ENCODE results near the gene TPO.
"Not testable (repeated sequence)": the region's sequence is repeated elsewhere in the genome, so short reads cannot be mapped to it uniquely, and the experiment has no call there.

Gene TPO

GRCh38 chr2:1488181-1488671, 75.0 kb downstream of the TPO start:
- Histone ChIP-seq H3K18ac (ENCODE audit: low read length) (no peak overlapping the region), H4K12ac (ENCODE audit: low read depth, low read length) (no peak overlapping the region), H3K9me3 (ENCODE audit: insufficient read depth, low read depth, low read length) (peaks cover 5% of the 10 kb centered on the region), H3K79me1 (ENCODE audit: low read length) (peaks cover 2% of the 10 kb centered on the region), H3K27me3 (ENCODE audit: insufficient read depth, low read length) (no peaks in the 10 kb centered on the region), H3K36me3 (ENCODE audit: control insufficient read depth in 1 of 2, insufficient read depth in 2 of 2, low read length in 2 of 2) (no peaks in the 10 kb centered on the region), H3K9ac (ENCODE audit: low read length) (no peak overlapping the region), H3K4me3 (ENCODE audit: low read depth, low read length) (no peak overlapping the region), H3K4ac (ENCODE audit: low read depth, low read length) (no peak overlapping the region), H4K8ac (ENCODE audit: low read depth, low read length) (no peak overlapping the region), H3K4me2 (ENCODE audit: low read length) (no peak overlapping the region), H3K27ac (ENCODE audit: low read depth, low read length) (no peak overlapping the region), H2BK120ac (ENCODE audit: insufficient read depth, low read length, poor library complexity) (peak overlapping the region; percentile 52), H3K23ac (ENCODE audit: low read length) (no peak overlapping the region), H2AFZ (ENCODE audit: insufficient read depth, low read length, poor library complexity) (no peak overlapping the region), H3K4me1 (ENCODE audit: control insufficient read depth in 1 of 2, insufficient read depth in 2 of 2, low read length in 2 of 2) (no peaks in the 10 kb centered on the region), H4K91ac (ENCODE audit: low read depth, low read length) (peak overlapping the region; percentile 21), H2BK5ac (ENCODE audit: low read depth, low read length, poor library complexity) (no peak overlapping the region), H3K79me2 (ENCODE audit: control insufficient read depth, insufficient read depth, low read length, poor library complexity) (no peaks in the 10 kb centered on the region), H2AK5ac (ENCODE audit: low read length) (no peak overlapping the region), H2BK12ac (ENCODE audit: low read length) (no peak overlapping the region), H3K14ac (ENCODE audit: low read length) (no peak overlapping the region)
- DNase-seq = no peak
- WGBS (ENCODE audit: extremely low coverage, insufficient coverage, insufficient read length) = no CpG with 5 or more reads among the region's 11 CpGs

DNA sequence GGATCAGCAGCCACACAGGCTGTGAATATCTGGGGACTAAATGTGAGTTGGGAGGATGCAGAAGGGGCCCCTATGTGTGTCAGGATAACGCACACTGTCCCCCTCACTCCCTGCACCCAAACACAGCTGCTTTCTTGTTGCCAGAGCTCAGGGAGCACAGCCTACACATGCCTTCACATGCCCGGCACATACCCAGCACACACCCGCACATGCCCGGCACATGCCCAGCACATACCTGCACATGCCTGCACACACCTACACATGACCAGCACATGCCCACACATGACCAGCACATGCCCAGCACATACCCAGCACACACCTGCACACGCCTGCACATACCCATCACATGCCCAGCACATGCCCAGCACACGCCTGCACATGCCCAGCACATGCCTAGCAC, 75.6 kb downstream of the TPO start:
- H2BK5ac ChIP-seq (ENCODE audit: low read depth, low read length, poor library complexity) = no peak overlapping the region
- no CpG with 5 or more reads among the region's 6 CpGs for WGBS (ENCODE audit: extremely low coverage, insufficient coverage, insufficient read length)
- peak overlapping the region; percentile 42 for H3K18ac ChIP-seq (ENCODE audit: low read length)

GRCh38 chr2:1489486-1489885, 76.2 kb downstream of the TPO start:
- H3K4me3 ChIP-seq (ENCODE audit: low read depth, low read length) = no peak overlapping the region
- H3K14ac ChIP-seq (ENCODE audit: low read length) = no peak overlapping the region
- no peak overlapping the region for H3K23ac ChIP-seq (ENCODE audit: low read length)
- no peak overlapping the region for H3K4ac ChIP-seq (ENCODE audit: low read depth, low read length)
- DNase-seq = no peak
- H4K12ac ChIP-seq (ENCODE audit: low read depth, low read length) = no peak overlapping the region
- H3K9me3 ChIP-seq (ENCODE audit: insufficient read depth, low read depth, low read length) = peaks cover 5% of the 10 kb centered on the region
- H3K4me1 ChIP-seq (ENCODE audit: control insufficient read depth in 1 of 2, insufficient read depth in 2 of 2, low read length in 2 of 2) = no peaks in the 10 kb centered on the region
- H4K91ac ChIP-seq (ENCODE audit: low read depth, low read length) = peak overlapping the region; percentile 2
- H3K18ac ChIP-seq (ENCODE audit: low read length) = no peak overlapping the region
- H3K27ac ChIP-seq (ENCODE audit: low read depth, low read length) = no peak overlapping the region
- no peaks in the 10 kb centered on the region for H3K27me3 ChIP-seq (ENCODE audit: insufficient read depth, low read length)
- no CpG with 5 or more reads among the region's 9 CpGs for WGBS (ENCODE audit: extremely low coverage, insufficient coverage, insufficient read length)
- peaks cover 2% of the 10 kb centered on the region for H3K79me1 ChIP-seq (ENCODE audit: low read length)
- no peak overlapping the region for H3K4me2 ChIP-seq (ENCODE audit: low read length)
- H3K9ac ChIP-seq (ENCODE audit: low read length) = no peak overlapping the region
- no peaks in the 10 kb centered on the region for H3K36me3 ChIP-seq (ENCODE audit: control insufficient read depth in 1 of 2, insufficient read depth in 2 of 2, low read length in 2 of 2)
- H2AFZ ChIP-seq (ENCODE audit: insufficient read depth, low read length, poor library complexity) = no peak overlapping the region
- H2BK120ac ChIP-seq (ENCODE audit: insufficient read depth, low read length, poor library complexity) = no peak overlapping the region
- no peaks in the 10 kb centered on the region for H3K79me2 ChIP-seq (ENCODE audit: control insufficient read depth, insufficient read depth, low read length, poor library complexity)
- H2BK12ac ChIP-seq (ENCODE audit: low read length) = no peak overlapping the region
- H4K8ac ChIP-seq (ENCODE audit: low read depth, low read length) = no peak overlapping the region
- no peak overlapping the region for H2BK5ac ChIP-seq (ENCODE audit: low read depth, low read length, poor library complexity)
- no peak overlapping the region for H2AK5ac ChIP-seq (ENCODE audit: low read length)

More for the DNA sequence above, 75.6 kb downstream of the TPO start:
- no peak overlapping the region for H4K12ac ChIP-seq (ENCODE audit: low read depth, low read length)
- no peak for DNase-seq
- peak overlapping the region; percentile 21 for H4K91ac ChIP-seq (ENCODE audit: low read depth, low read length)
- no peaks in the 10 kb centered on the region for H3K27me3 ChIP-seq (ENCODE audit: insufficient read depth, low read length)
- H3K9ac ChIP-seq (ENCODE audit: low read length) = no peak overlapping the region
- no peak overlapping the region for H3K27ac ChIP-seq (ENCODE audit: low read depth, low read length)
- H3K36me3 ChIP-seq (ENCODE audit: control insufficient read depth in 1 of 2, insufficient read depth in 2 of 2, low read length in 2 of 2) = no peaks in the 10 kb centered on the region
- H4K8ac ChIP-seq (ENCODE audit: low read depth, low read length) = no peak overlapping the region
- peaks cover 5% of the 10 kb centered on the region for H3K9me3 ChIP-seq (ENCODE audit: insufficient read depth, low read depth, low read length)
- H2AK5ac ChIP-seq (ENCODE audit: low read length) = no peak overlapping the region
- H2BK12ac ChIP-seq (ENCODE audit: low read length) = no peak overlapping the region
- H3K79me2 ChIP-seq (ENCODE audit: control insufficient read depth, insufficient read depth, low read length, poor library complexity) = no peaks in the 10 kb centered on the region
- no peaks in the 10 kb centered on the region for H3K4me1 ChIP-seq (ENCODE audit: control insufficient read depth in 1 of 2, insufficient read depth in 2 of 2, low read length in 2 of 2)
- H3K79me1 ChIP-seq (ENCODE audit: low read length) = peaks cover 2% of the 10 kb centered on the region
- peak overlapping the region; percentile 51 for H3K4me3 ChIP-seq (ENCODE audit: low read depth, low read length)
- no peak overlapping the region for H3K4ac ChIP-seq (ENCODE audit: low read depth, low read length)
- no peak overlapping the region for H2AFZ ChIP-seq (ENCODE audit: insufficient read depth, low read length, poor library complexity)
- no peak overlapping the region for H3K4me2 ChIP-seq (ENCODE audit: low read length)
- peak overlapping the region; percentile 30 for H3K14ac ChIP-seq (ENCODE audit: low read length)
- H2BK120ac ChIP-seq (ENCODE audit: insufficient read depth, low read length, poor library complexity) = peak overlapping the region; percentile 52
- H3K23ac ChIP-seq (ENCODE audit: low read length) = no peak overlapping the region

DNA sequence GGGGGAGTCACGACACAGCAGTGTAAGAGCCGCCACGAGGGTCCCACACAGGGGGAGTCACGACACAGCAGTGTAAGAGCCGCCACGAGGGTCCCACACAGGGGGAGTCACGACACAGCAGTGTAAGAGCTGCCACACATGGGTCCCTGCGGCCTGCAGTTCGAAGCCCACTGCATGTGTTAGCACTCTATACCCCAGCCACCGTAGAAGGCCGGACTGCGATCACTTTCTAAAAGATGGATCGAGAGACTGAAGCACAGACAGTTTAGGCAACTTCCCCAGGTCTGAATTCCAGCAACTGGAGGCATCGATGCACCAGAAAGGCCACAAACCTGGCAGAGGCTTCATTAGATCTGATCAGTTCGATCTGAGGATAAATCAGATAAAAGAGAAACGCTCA, 77.1 kb downstream of the TPO start:
- H2BK12ac ChIP-seq (ENCODE audit: low read length); H2AFZ ChIP-seq (ENCODE audit: insufficient read depth, low read length, poor library complexity); H3K9me3 ChIP-seq (ENCODE audit: insufficient read depth, low read depth, low read length); H3K27ac ChIP-seq (ENCODE audit: low read depth, low read length); H3K4me2 ChIP-seq (ENCODE audit: low read length); H3K4ac ChIP-seq (ENCODE audit: low read depth, low read length); H2AK5ac ChIP-seq (ENCODE audit: low read length); H3K27me3 ChIP-seq (ENCODE audit: insufficient read depth, low read length); H3K4me1 ChIP-seq (ENCODE audit: control insufficient read depth in 1 of 2, insufficient read depth in 2 of 2, low read length in 2 of 2); H3K14ac ChIP-seq (ENCODE audit: low read length); H3K4me3 ChIP-seq (ENCODE audit: low read depth, low read length); H2BK5ac ChIP-seq (ENCODE audit: low read depth, low read length, poor library complexity); H2BK120ac ChIP-seq (ENCODE audit: insufficient read depth, low read length, poor library complexity); H3K23ac ChIP-seq (ENCODE audit: low read length); H3K9ac ChIP-seq (ENCODE audit: low read length); H3K79me1 ChIP-seq (ENCODE audit: low read length); H4K8ac ChIP-seq (ENCODE audit: low read depth, low read length); H4K12ac ChIP-seq (ENCODE audit: low read depth, low read length); H3K36me3 ChIP-seq (ENCODE audit: control insufficient read depth in 1 of 2, insufficient read depth in 2 of 2, low read length in 2 of 2); DNase-seq; H3K79me2 ChIP-seq (ENCODE audit: control insufficient read depth, insufficient read depth, low read length, poor library complexity); H4K91ac ChIP-seq (ENCODE audit: low read depth, low read length); H3K18ac ChIP-seq (ENCODE audit: low read length): not testable (repeated sequence)
- WGBS (ENCODE audit: extremely low coverage, insufficient coverage, insufficient read length) = no CpG with 5 or more reads among the region's 16 CpGs
